IPS-NIHi7 (cell line): Measurements from ENCODE around the gene EIF4H.
"Not testable (repeated sequence)": the region's sequence is repeated elsewhere in the genome, so short reads cannot be mapped to it uniquely, and the experiment has no call there.

Source experiments
- DNase-seq: peaks from one replicate; pipeline ENCODE4 v3.0.0; 2012; ENCODE audit warnings: mixed read lengths; ENCODE audit errors: extremely low spot score

EIF4H gene

GRCh38 chr7:74199551-74200355 lies 25.6 kb downstream of the EIF4H start:
- DNase-seq: no peak

GRCh38 chr7:74202841-74203556 lies 28.8 kb downstream of the EIF4H start:
- no peak for DNase-seq

GRCh38 chr7:74203956-74204618 lies 29.9 kb downstream of the EIF4H start:
- no peak for DNase-seq

- DNase-seq: not testable (repeated sequence)
These were observed 31.9 kb downstream of the EIF4H start for GRCh38 chr7:74206052-74206451.

GRCh38 chr7:74206589-74207120 lies 32.5 kb downstream of the EIF4H start:
- DNase-seq: peak; percentile 93

GRCh38 chr7:74207586-74207985 lies 33.4 kb downstream of the EIF4H start:
- DNase-seq: no peak

- not testable (repeated sequence) for DNase-seq
These were observed 34.1 kb downstream of the EIF4H start for GRCh38 chr7:74208241-74208640.

- no peak for DNase-seq
These were observed 38.5 kb downstream of the EIF4H start for GRCh38 chr7:74212661-74213060.

GRCh38 chr7:74214816-74215630 lies 40.9 kb downstream of the EIF4H start:
- DNase-seq: no peak

GRCh38 chr7:74215921-74216320 lies 41.8 kb downstream of the EIF4H start:
- no peak for DNase-seq

- no peak for DNase-seq
These were observed 42.2 kb downstream of the EIF4H start for GRCh38 chr7:74216361-74216761.

GRCh38 chr7:74217455-74218342 lies 43.5 kb downstream of the EIF4H start:
- DNase-seq: no peak

GRCh38 chr7:74218343-74218698 lies 44.2 kb downstream of the EIF4H start:
- DNase-seq: no peak

GRCh38 chr7:74219416-74219815 lies 45.3 kb downstream of the EIF4H start:
- DNase-seq: no peak

GRCh38 chr7:74220229-74220628 lies 46.1 kb downstream of the EIF4H start:
- no peak for DNase-seq

GRCh38 chr7:74221713-74222112 lies 47.6 kb downstream of the EIF4H start:
- DNase-seq: no peak

- no peak for DNase-seq
These were observed 48.9 kb downstream of the EIF4H start for GRCh38 chr7:74222851-74223710.

- no peak for DNase-seq
These were observed 49.8 kb downstream of the EIF4H start for GRCh38 chr7:74223711-74224510.

- no peak for DNase-seq
These were observed 50.3 kb downstream of the EIF4H start for GRCh38 chr7:74224511-74224832.
